HG02938 (cell line): ENCODE results near the gene PROS1.

Experiments
- ATAC-seq: cut with Tn5 transposase; IDR thresholded peaks from one replicate; pipeline ENCODE4 v1.9.1; 2021; ENCODE audit warnings: mild to moderate bottlenecking, moderate library complexity; ENCODE audit not compliant: unreplicated experiment

The PROS1 gene

GRCh38 chr3:93973131-93974126 lies at the start of gene PROS1:
Gene PROS1 (minus strand): TSS chr3:93973896. CDS start chr3:93973749, 147 bp downstream.
- ATAC-seq: peak; percentile 69

GRCh38 chr3:94020293-94020692 lies 46.6 kb upstream of the PROS1 start:
- no peak for ATAC-seq

GRCh38 chr3:94019659-94020058 lies 46.0 kb upstream of the PROS1 start:
- no peak for ATAC-seq

- no peak for ATAC-seq
Measured at GRCh38 chr3:94015025-94015424, 41.3 kb upstream of the PROS1 start.

- no peak for ATAC-seq
Measured at GRCh38 chr3:94012185-94012584, 38.5 kb upstream of the PROS1 start.

GRCh38 chr3:94011233-94011711 lies 37.6 kb upstream of the PROS1 start:
- no peak for ATAC-seq

- no peak for ATAC-seq
Measured at GRCh38 chr3:94009608-94010007, 35.9 kb upstream of the PROS1 start.

- ATAC-seq: no peak
Measured at GRCh38 chr3:94008253-94008652, 34.6 kb upstream of the PROS1 start.

GRCh38 chr3:94004301-94004910 lies 30.7 kb upstream of the PROS1 start:
- ATAC-seq: peak; percentile 89

GRCh38 chr3:94001827-94002495 lies 28.3 kb upstream of the PROS1 start:
- no peak for ATAC-seq

- no peak for ATAC-seq
Measured at GRCh38 chr3:94001191-94001590, 27.5 kb upstream of the PROS1 start.

- ATAC-seq: no peak
Measured at GRCh38 chr3:93994056-93994455, 20.4 kb upstream of the PROS1 start.

GRCh38 chr3:93992207-93992606 lies 18.5 kb upstream of the PROS1 start:
- ATAC-seq: no peak

- ATAC-seq: no peak
Measured at GRCh38 chr3:93991631-93992030, 17.9 kb upstream of the PROS1 start.

- no peak for ATAC-seq
Measured at GRCh38 chr3:93989241-93989640, 15.5 kb upstream of the PROS1 start.

GRCh38 chr3:93988764-93989163 lies 15.1 kb upstream of the PROS1 start:
- ATAC-seq: no peak

- ATAC-seq: no peak
Measured at GRCh38 chr3:93988283-93988682, 14.6 kb upstream of the PROS1 start.

GRCh38 chr3:93984618-93985017 lies 10.9 kb upstream of the PROS1 start:
- no peak for ATAC-seq

- ATAC-seq: no peak
Measured at GRCh38 chr3:93983408-93983807, 9.7 kb upstream of the PROS1 start.

GRCh38 chr3:93981649-93982048 lies 8.0 kb upstream of the PROS1 start:
- no peak for ATAC-seq
